Liver (tissue), 3 donors: Measurements from ENCODE around the gene SGSM1.

Experiments
- EGR1 ChIP-seq, 2 donors: IDR thresholded peaks; 2 replicates each; pipeline ENCODE4 v1.6.1; 2016 to 2018; ENCODE audit warnings: antibody characterized with exemption in 2 of 2, low read depth in 2 of 2
- HNF4G ChIP-seq: IDR thresholded peaks from 2 replicates; pipeline ENCODE4 v1.6.1; 2016; ENCODE audit warnings: antibody characterized with exemption
- JUND ChIP-seq, 2 donors: IDR thresholded peaks; 2 replicates each; pipeline ENCODE4 v1.6.1; 2016; ENCODE audit warnings: antibody characterized with exemption in 2 of 2
- RAD21 ChIP-seq, 2 donors: IDR thresholded peaks; 2 replicates each; pipeline ENCODE4 v1.6.1; 2016; ENCODE audit warnings: antibody characterized with exemption in 2 of 2, mild to moderate bottlenecking in 2 of 2
- TAF1 ChIP-seq: conservative IDR thresholded peaks from 2 replicates; pipeline ENCODE4 v1.6.1; 2016; ENCODE audit warnings: antibody characterized with exemption, mild to moderate bottlenecking
- YY1 ChIP-seq: IDR thresholded peaks from 2 replicates; pipeline ENCODE4 v1.6.1; 2016; ENCODE audit warnings: antibody characterized with exemption, mild to moderate bottlenecking
- TF ChIP-seq, protein P1 (sequence below): IDR thresholded peaks from 2 replicates; pipeline ENCODE4 v1.6.1; 2016; ENCODE audit warnings: antibody characterized with exemption
- TF ChIP-seq, protein P2 (sequence below): fragments of 150-350 bp; IDR thresholded peaks from 2 replicates; pipeline ENCODE4 v1.5.1; 2017; ENCODE audit warnings: improper control_type of control experiment, low read depth, low read length; ENCODE audit not compliant: missing input control
- TF ChIP-seq, protein P3 (sequence below): IDR thresholded peaks from 2 replicates; pipeline ENCODE4 v1.6.1; 2016; ENCODE audit warnings: antibody characterized with exemption, mild to moderate bottlenecking
- TF ChIP-seq, protein P4 (sequence below): IDR thresholded peaks from 2 replicates; pipeline ENCODE4 v1.6.1; 2016; ENCODE audit warnings: antibody characterized with exemption
- donor health status: healthy.
- donor health status: healthy.

DNA sequence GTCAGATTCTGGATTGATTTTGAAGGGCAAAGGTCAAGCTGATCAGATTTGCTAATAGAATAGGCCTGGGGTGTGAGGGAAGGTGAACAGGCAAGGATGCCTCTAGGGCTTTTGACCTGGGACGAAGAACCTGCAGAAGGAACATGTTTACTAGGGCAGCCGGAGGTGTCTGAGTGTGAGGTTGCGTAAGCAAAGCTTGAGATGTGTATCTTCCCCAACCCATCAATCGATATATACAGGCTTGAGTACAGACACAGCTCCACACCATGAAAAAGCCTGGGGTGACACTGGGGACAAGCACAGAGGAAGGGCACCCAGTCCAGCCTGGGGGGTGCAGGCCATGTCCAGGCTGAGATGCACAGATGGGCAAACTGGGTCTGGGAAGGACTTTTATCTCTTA, 139.4 kb downstream of the SGSM1 start:
- TF ChIP-seq, protein P1, sequence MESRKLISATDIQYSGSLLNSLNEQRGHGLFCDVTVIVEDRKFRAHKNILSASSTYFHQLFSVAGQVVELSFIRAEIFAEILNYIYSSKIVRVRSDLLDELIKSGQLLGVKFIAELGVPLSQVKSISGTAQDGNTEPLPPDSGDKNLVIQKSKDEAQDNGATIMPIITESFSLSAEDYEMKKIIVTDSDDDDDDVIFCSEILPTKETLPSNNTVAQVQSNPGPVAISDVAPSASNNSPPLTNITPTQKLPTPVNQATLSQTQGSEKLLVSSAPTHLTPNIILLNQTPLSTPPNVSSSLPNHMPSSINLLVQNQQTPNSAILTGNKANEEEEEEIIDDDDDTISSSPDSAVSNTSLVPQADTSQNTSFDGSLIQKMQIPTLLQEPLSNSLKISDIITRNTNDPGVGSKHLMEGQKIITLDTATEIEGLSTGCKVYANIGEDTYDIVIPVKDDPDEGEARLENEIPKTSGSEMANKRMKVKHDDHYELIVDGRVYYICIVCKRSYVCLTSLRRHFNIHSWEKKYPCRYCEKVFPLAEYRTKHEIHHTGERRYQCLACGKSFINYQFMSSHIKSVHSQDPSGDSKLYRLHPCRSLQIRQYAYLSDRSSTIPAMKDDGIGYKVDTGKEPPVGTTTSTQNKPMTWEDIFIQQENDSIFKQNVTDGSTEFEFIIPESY, result no peak
- TF ChIP-seq, protein P2, sequence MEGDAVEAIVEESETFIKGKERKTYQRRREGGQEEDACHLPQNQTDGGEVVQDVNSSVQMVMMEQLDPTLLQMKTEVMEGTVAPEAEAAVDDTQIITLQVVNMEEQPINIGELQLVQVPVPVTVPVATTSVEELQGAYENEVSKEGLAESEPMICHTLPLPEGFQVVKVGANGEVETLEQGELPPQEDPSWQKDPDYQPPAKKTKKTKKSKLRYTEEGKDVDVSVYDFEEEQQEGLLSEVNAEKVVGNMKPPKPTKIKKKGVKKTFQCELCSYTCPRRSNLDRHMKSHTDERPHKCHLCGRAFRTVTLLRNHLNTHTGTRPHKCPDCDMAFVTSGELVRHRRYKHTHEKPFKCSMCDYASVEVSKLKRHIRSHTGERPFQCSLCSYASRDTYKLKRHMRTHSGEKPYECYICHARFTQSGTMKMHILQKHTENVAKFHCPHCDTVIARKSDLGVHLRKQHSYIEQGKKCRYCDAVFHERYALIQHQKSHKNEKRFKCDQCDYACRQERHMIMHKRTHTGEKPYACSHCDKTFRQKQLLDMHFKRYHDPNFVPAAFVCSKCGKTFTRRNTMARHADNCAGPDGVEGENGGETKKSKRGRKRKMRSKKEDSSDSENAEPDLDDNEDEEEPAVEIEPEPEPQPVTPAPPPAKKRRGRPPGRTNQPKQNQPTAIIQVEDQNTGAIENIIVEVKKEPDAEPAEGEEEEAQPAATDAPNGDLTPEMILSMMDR, result no peak
- no peak for TF ChIP-seq HNF4G
- TF ChIP-seq, protein P3, sequence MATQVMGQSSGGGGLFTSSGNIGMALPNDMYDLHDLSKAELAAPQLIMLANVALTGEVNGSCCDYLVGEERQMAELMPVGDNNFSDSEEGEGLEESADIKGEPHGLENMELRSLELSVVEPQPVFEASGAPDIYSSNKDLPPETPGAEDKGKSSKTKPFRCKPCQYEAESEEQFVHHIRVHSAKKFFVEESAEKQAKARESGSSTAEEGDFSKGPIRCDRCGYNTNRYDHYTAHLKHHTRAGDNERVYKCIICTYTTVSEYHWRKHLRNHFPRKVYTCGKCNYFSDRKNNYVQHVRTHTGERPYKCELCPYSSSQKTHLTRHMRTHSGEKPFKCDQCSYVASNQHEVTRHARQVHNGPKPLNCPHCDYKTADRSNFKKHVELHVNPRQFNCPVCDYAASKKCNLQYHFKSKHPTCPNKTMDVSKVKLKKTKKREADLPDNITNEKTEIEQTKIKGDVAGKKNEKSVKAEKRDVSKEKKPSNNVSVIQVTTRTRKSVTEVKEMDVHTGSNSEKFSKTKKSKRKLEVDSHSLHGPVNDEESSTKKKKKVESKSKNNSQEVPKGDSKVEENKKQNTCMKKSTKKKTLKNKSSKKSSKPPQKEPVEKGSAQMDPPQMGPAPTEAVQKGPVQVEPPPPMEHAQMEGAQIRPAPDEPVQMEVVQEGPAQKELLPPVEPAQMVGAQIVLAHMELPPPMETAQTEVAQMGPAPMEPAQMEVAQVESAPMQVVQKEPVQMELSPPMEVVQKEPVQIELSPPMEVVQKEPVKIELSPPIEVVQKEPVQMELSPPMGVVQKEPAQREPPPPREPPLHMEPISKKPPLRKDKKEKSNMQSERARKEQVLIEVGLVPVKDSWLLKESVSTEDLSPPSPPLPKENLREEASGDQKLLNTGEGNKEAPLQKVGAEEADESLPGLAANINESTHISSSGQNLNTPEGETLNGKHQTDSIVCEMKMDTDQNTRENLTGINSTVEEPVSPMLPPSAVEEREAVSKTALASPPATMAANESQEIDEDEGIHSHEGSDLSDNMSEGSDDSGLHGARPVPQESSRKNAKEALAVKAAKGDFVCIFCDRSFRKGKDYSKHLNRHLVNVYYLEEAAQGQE, result no peak
- no peak for TF ChIP-seq YY1
- no peak for TF ChIP-seq EGR1 (IDR thresholded peaks at IDR 0.05; ENCODE audit: low read depth in 2 of 2)
- TF ChIP-seq RAD21 (IDR thresholded peaks at IDR 0.05), result no peak
- TF ChIP-seq, protein P4, sequence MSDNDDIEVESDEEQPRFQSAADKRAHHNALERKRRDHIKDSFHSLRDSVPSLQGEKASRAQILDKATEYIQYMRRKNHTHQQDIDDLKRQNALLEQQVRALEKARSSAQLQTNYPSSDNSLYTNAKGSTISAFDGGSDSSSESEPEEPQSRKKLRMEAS, result no peak
- TF ChIP-seq TAF1, result no peak
- TF ChIP-seq JUND (IDR thresholded peaks at IDR 0.05), result no peak
